Peyer's patch (tissue), 4 donors: ENCODE measurements around the gene MISP.

ENCODE experiments used
- POLR2A ChIP-seq, 2 donors: fragments of 450-650 bp; IDR thresholded peaks; one replicate each; pipeline ENCODE4 v1.5.1; 2017; ENCODE audit warnings: antibody characterized with exemption in 2 of 2, mild to moderate bottlenecking in 2 of 2, moderate library complexity in 2 of 2
- TF ChIP-seq, protein P1 (sequence below), 6 experiments: fragments of 450-650 bp in 4 of 6; fragments of 200-600 bp in 2 of 6; sonication (generic) in 1 of 6; IDR thresholded peaks; one replicate each; pipeline ENCODE4 v1.5.1; 2017 to 2019; ENCODE audit warnings: antibody characterized with exemption in 6 of 6, mild to moderate bottlenecking in 3 of 6, moderate library complexity in 1 of 6

DNA sequence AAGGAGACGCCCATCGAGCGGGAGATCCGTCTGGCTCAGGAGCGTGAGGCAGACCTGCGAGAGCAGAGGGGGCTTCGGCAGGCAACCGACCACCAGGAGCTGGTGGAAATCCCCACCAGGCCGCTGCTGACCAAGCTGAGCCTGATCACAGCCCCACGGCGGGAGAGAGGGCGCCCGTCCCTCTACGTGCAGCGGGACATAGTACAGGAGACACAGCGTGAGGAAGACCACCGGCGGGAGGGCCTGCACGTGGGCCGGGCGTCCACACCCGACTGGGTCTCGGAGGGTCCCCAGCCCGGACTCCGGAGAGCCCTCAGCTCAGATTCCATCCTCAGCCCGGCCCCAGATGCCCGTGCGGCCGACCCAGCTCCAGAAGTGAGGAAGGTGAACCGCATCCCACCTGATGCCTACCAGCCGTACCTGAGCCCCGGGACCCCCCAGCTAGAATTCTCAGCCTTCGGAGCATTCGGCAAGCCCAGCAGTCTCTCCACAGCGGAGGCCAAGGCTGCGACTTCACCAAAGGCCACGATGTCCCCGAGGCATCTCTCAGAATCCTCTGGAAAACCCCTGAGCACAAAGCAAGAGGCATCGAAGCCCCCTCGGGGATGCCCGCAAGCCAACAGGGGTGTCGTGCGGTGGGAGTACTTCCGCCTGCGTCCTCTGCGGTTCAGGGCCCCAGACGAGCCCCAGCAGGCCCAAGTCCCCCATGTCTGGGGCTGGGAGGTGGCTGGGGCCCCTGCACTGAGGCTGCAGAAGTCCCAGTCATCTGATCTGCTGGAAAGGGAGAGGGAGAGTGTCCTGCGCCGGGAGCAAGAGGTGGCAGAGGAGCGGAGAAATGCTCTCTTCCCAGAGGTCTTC lies 7.1 kb downstream of the MISP start:
- TF ChIP-seq, protein P1, sequence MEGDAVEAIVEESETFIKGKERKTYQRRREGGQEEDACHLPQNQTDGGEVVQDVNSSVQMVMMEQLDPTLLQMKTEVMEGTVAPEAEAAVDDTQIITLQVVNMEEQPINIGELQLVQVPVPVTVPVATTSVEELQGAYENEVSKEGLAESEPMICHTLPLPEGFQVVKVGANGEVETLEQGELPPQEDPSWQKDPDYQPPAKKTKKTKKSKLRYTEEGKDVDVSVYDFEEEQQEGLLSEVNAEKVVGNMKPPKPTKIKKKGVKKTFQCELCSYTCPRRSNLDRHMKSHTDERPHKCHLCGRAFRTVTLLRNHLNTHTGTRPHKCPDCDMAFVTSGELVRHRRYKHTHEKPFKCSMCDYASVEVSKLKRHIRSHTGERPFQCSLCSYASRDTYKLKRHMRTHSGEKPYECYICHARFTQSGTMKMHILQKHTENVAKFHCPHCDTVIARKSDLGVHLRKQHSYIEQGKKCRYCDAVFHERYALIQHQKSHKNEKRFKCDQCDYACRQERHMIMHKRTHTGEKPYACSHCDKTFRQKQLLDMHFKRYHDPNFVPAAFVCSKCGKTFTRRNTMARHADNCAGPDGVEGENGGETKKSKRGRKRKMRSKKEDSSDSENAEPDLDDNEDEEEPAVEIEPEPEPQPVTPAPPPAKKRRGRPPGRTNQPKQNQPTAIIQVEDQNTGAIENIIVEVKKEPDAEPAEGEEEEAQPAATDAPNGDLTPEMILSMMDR (IDR thresholded peaks at IDR 0.05): no peak
- no peak for TF ChIP-seq POLR2A (IDR thresholded peaks at IDR 0.05)
